SW 1271 (cell line): ENCODE measurements around the gene BPIFB2.
"Not testable (repeated sequence)": the region's sequence is repeated elsewhere in the genome, so short reads cannot be mapped to it uniquely, and the experiment has no call there.

ENCODE experiments used
- DNase-seq, 2 experiments: peaks; one replicate each; lab custom pipeline; 2025; lab: John Stamatoyannopoulos, UW

The BPIFB2 gene

GRCh38 chr20:32970115-32970972 lies 37.2 kb upstream of the BPIFB2 start:
- no peak for DNase-seq

GRCh38 chr20:32970973-32971300 lies 36.6 kb upstream of the BPIFB2 start:
- DNase-seq, result no peak

GRCh38 chr20:32971703-32972161 lies 35.8 kb upstream of the BPIFB2 start:
- DNase-seq, result no peak

DNA sequence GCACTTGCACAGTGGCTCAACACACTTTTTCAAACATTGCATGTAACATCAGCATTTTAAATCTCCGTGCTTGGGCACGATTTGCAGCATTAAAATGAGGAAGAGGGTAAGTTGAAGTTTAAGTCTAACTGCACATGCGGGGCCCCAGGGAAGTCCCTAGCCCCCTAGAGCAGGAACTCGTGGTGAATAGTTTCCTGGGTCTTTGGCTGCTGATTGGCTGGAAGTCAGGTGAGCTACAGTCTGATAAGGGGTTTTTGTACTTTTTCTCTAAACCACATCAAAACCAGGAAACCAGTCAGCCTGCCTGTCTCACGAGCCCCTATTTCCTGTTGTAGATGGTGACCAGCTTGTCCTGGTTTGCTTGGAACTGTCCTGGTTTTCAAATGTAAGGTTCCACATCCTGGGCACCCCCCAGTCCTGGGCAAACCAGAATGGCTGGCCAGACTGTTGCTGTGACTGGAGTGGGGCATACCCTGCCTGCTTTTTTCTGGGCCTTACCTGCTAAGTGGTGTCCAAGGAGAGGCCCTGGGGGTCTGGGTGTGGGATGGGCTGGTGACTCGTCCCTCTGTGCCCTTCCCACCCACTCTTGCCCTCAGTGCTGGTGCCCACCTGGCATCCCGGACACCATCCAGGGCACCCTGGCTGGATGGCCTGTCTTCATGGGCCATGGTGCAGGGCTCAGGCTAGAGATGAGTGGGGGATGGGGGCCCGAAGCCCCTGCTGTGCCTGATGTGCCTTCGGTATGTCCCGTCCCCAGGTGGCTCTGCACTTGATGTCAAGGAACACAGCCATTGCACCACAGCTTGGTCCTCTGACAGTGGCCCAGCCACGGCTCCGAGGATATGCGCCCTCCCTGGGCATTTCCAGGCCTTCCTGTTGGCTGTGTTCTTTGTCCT lies 35.1 kb upstream of the BPIFB2 start:
- DNase-seq, result no peak

- DNase-seq, result no peak
These were observed 34.3 kb upstream of the BPIFB2 start for GRCh38 chr20:32973077-32973717.

DNA sequence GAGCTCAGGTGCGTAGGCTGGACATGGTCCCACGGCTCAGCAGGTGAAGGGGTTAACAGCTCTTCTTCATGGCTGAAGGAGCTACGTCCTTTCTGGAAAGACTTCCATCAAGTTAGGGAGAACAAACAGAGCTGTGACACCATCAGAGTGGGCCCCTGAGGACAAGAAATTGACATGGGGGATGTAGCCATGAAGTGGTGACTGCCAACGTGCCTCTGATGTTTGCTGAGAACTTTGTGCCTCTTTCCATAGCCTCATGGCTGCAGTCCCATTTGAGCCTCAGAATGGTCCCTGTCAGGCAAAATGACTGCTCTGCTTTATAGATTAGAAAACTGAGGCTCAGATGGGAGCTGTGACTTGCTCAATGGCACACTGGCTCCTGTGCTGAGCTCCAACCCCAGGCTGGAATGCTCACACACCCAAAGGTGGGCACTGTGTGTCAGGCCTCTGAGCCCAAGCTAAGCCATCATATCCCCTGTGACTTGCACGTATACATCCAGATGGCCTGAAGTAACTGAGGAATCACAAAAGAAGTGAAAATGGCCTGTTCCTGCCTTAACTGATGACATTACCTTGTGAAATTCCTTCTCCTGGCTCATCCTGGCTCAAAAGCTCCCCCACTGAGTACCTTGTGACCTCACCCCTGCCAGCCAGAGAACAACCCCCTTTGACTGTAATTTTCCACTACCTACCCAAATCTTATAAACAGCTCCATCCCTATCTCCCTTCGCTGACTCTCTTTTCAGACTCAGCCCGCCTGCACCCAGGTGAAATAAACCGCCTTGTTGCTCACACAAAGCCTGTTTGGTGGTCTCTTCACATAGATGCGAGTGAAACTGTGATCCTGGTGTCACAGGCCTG lies 33.1 kb upstream of the BPIFB2 start:
- DNase-seq, result not testable (repeated sequence)

- DNase-seq, result not testable (repeated sequence)
These were observed 32.4 kb upstream of the BPIFB2 start for GRCh38 chr20:32975121-32975520.

DNA sequence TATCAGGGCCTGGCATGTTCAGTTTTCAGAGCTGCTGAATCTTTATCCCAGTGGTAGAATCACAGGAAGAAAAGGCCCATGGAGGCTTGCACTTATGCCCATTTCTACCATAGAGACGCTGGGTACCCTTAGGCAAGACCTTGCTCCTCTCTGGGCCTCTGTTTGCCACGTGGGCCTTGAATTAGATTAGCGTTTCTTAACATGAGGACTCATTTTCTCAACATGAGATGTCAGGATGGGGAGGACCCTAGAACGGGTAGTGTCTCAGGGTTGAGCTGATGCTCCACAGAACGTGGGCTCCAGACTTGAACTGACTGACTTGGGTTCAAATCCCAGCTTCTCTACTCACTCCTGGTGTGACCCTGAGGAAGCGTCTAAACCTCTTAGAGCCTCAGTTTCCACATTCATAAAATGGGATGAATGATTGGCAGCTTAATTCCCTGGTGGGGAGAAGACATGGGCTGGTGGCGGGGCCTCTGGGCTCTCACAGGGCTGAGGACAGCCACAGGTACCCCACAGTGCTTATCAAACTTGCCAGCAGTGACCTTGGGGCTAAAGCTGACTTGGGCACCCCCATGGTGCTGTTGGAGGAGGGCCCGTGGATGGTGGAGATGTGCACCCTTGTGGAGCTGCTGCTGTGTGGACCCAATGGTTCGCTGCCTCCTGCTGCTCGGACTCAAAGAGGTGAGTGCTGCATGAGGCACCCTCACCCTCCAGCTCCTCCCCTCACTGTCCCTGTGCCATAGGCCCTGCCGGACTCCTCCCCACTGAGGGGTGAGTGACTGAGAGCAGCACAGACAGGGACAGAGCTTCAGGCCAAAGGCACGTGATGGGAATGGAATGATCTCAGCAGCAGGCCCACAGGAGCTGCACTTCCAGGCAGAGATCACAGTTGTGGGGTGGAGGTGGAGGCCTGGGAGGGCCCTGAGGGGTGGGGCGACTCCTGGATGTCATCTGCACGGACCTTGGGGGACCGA lies 31.5 kb upstream of the BPIFB2 start:
- DNase-seq, result no peak

DNA sequence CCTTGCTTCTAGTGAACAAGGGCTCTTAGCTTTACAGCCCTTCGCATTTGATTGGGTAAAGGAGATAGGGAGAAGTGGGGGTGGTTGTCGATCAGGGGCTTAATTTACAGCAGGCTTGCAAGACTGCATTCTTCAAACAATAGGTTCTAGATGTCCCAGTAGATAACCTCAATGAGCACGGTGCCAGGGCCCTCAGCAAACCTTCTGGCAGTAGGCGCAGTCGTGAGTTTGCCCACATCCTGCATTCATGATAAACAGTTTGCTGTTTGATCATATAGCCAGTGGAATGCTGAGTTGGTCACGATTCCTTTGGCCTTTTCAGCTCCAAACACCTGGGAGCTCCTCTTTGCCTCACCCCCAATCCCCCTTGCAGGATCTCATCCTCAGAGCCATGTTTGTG lies 30.8 kb upstream of the BPIFB2 start:
- DNase-seq, result no peak

- DNase-seq, result no peak
These were observed 30.1 kb upstream of the BPIFB2 start for GRCh38 chr20:32977281-32978008.

GRCh38 chr20:32978009-32978335 lies 29.5 kb upstream of the BPIFB2 start:
- DNase-seq, result no peak

- DNase-seq, result no peak
These were observed 28.1 kb upstream of the BPIFB2 start for GRCh38 chr20:32979201-32979998.

- no peak for DNase-seq
These were observed 27.2 kb upstream of the BPIFB2 start for GRCh38 chr20:32980131-32980941.

DNA sequence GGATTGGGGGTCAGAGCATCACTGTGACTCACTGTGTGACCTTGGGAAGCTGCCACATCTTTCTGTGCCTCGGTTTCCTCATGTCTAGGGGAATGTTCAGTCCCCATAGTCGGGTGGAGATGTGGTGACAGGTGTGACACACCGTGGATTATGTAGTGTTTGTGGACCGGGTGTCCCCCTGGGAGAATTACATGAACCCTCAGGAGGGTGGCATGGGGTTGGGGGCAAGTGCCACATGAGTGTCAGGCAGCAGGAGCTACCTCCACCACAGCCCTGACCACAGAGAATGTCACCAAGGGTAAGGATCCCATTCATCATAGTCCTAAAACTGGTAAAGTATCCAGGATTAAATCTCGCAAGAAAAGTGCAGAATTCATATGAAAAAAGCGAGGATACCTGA lies 26.5 kb upstream of the BPIFB2 start:
- DNase-seq, result no peak

- no peak for DNase-seq
These were observed 24.7 kb upstream of the BPIFB2 start for GRCh38 chr20:32982617-32983458.

GRCh38 chr20:32983459-32984112 lies 23.9 kb upstream of the BPIFB2 start:
- DNase-seq, result no peak

DNA sequence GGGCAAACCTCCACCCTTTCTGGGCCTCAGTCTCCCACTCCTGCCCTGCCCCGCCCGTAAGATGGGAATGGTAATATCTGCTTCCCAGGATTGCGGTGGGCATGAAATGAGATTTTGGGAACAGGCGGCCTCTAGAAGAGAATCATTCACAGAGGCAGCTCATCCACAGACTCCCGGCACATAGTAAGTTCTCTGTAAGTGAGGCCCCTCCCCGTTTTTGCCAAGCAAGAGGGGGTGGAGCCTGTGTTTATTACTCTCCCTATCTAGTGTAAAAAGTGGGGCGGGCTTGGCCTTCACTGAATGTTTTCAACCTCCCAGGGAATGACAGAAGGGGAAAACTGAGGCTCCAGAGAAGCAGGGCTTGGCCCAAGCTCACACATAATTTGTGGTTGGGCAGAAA lies 23.3 kb upstream of the BPIFB2 start:
- DNase-seq, result peak in 1 of 2 experiments; percentile 57
